Measurements from ENCODE around the gene CNTN1. TPM values are rescaled to one million over a fixed set of nuclear protein-coding genes. Genes with fewer than 3 reads are reported as not detected.

Gene CNTN1
- total RNA-seq, 1 donor from 2014 or later: 1.8 TPM

- H3K27ac Mint-ChIP-seq (ENCODE audit: unreplicated experiment): no peak overlapping the region
- no peak overlapping the region for H3K4me3 Mint-ChIP-seq (ENCODE audit: unreplicated experiment)
- peaks cover 20% of the 10 kb centered on the region for H3K9me3 Mint-ChIP-seq (ENCODE audit: low read depth)
- TF ChIP-seq CTCF (IDR thresholded peaks at IDR 0.05): no peak
- H3K4me1 Mint-ChIP-seq (ENCODE audit: low read depth): no peaks in the 10 kb centered on the region
- peaks cover 31% of the 10 kb centered on the region for H3K27me3 Mint-ChIP-seq (ENCODE audit: low read depth)
- no peak for DNase-seq (ENCODE audit: low spot score)
- H3K36me3 Mint-ChIP-seq (ENCODE audit: low read depth): peaks cover 4% of the 10 kb centered on the region
These were observed 11.1 kb upstream of the CNTN1 start for GRCh38 chr12:40681148-40681547.

GRCh38 chr12:40684986-40685385 lies 7.3 kb upstream of the CNTN1 start:
- Mint-ChIP-seq H3K4me3 (ENCODE audit: unreplicated experiment) (no peak overlapping the region), H3K27ac (ENCODE audit: unreplicated experiment) (no peak overlapping the region), H3K36me3 (ENCODE audit: low read depth) (no peaks in the 10 kb centered on the region), H3K9me3 (ENCODE audit: low read depth) (no peaks in the 10 kb centered on the region), H3K4me1 (ENCODE audit: low read depth) (no peaks in the 10 kb centered on the region), H3K27me3 (ENCODE audit: low read depth) (peaks cover 33% of the 10 kb centered on the region)
- no peak for DNase-seq (ENCODE audit: low spot score)
- no peak for TF ChIP-seq CTCF (IDR thresholded peaks at IDR 0.05)

DNA sequence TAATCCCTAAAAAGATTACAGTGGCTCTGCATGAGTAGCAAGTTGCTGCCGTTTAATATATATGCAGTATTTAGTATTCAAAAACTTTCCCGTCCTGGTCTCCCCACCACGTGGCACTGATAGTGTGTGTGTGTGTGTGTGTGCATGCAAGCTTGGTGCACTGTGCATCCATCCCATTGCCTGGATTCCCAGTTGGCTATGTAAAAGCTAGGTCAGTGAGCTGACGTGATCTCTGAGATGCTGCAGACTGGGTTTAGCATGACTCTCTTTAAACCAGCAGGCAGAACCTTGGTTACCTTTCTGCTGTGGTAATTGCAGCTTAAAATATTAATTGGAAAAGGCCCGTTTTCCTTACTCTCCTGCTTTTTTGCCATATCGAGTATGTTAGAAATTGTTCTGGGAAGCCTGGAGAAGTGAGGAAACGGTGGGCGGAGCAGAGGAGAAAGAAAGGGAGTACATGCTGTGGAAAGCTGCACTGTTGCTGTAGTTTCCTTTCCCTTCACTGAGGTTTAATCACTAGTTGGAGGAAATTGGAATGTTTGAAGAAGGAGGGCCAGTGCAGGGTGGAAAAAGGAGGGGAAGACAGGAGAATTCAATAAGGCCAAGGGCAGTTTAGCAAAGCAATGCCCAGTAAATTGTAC lies 4.0 kb upstream of the CNTN1 start:
- H3K4me1 Mint-ChIP-seq (ENCODE audit: low read depth): peaks cover 10% of the 10 kb centered on the region
- H3K27ac Mint-ChIP-seq (ENCODE audit: unreplicated experiment): no peak overlapping the region
- no peaks in the 10 kb centered on the region for H3K36me3 Mint-ChIP-seq (ENCODE audit: low read depth)

GRCh38 chr12:40689576-40689975 lies 2.7 kb upstream of the CNTN1 start:
- no peaks in the 10 kb centered on the region for H3K36me3 Mint-ChIP-seq (ENCODE audit: low read depth)
- H3K9me3 Mint-ChIP-seq (ENCODE audit: low read depth): no peaks in the 10 kb centered on the region
- H3K4me1 Mint-ChIP-seq (ENCODE audit: low read depth): peaks cover 14% of the 10 kb centered on the region
- no peak for DNase-seq (ENCODE audit: low spot score)
- peaks cover 47% of the 10 kb centered on the region for H3K27me3 Mint-ChIP-seq (ENCODE audit: low read depth)
- TF ChIP-seq CTCF (IDR thresholded peaks at IDR 0.05): no peak
- H3K27ac Mint-ChIP-seq (ENCODE audit: unreplicated experiment): no peak overlapping the region
- no peak overlapping the region for H3K4me3 Mint-ChIP-seq (ENCODE audit: unreplicated experiment)

More for the DNA sequence above, 4.0 kb upstream of the CNTN1 start:
- no peaks in the 10 kb centered on the region for H3K9me3 Mint-ChIP-seq (ENCODE audit: low read depth)
- H3K4me3 Mint-ChIP-seq (ENCODE audit: unreplicated experiment): no peak overlapping the region
- TF ChIP-seq CTCF (IDR thresholded peaks at IDR 0.05): no peak
- H3K27me3 Mint-ChIP-seq (ENCODE audit: low read depth): peaks cover 40% of the 10 kb centered on the region
- no peak for DNase-seq (ENCODE audit: low spot score)

DNA sequence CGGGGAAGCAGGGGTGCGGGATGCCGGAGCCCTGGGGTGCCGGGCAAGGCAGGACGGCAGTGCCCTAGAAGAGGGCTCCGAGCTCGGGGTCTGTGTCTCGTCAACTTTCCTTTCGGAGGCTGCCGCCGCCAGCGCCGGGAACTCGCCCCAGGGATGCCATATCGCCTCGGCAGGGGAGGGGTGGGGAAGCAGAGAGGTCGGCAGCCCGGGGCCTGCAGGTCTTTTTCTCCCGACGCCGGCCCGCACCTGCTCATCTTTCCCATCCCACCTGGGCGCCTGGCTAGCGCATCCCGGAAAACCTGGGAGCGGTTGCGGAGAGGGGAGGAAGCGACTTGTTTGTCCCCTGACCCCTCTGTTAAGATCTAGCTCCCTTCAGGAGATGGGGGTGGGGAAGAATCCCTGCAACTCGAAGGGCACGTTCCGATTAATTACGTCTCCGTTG lies 547 bp downstream of the CNTN1 start:
- peak; percentile 72 for DNase-seq (ENCODE audit: low spot score)
- peak overlapping the region; percentile 32 for H3K27ac Mint-ChIP-seq (ENCODE audit: unreplicated experiment)
- H3K9me3 Mint-ChIP-seq (ENCODE audit: low read depth): no peaks in the 10 kb centered on the region
- no peak for TF ChIP-seq CTCF (IDR thresholded peaks at IDR 0.05)
- H3K4me3 Mint-ChIP-seq (ENCODE audit: unreplicated experiment): peak overlapping the region; percentile 73
- H3K36me3 Mint-ChIP-seq (ENCODE audit: low read depth): no peaks in the 10 kb centered on the region
- H3K27me3 Mint-ChIP-seq (ENCODE audit: low read depth): peaks cover 50% of the 10 kb centered on the region
- peaks cover 14% of the 10 kb centered on the region for H3K4me1 Mint-ChIP-seq (ENCODE audit: low read depth)

Measured in chondrocyte (in vitro differentiated cells).